Stimulated activated CD8-positive, alpha-beta memory T cell treated with anti-CD3 and anti-CD28 coated beads, Interleukin-4, amount 100 ng/mL, for 48 hours (primary cell): ENCODE data around the gene CD48.
"Not testable (repeated sequence)": the region's sequence is repeated elsewhere in the genome, so short reads cannot be mapped to it uniquely, and the experiment has no call there.

Source experiments
- DNase-seq: peaks from one replicate; pipeline ENCODE4 v3.0.0-alpha.2; 2020

CD48 gene

GRCh38 chr1:160741612-160742348 is 30.2 kb upstream of the CD48 start:
- DNase-seq, result no peak

- no peak for DNase-seq
Observed at GRCh38 chr1:160741092-160741501, 29.5 kb upstream of the CD48 start.

- no peak for DNase-seq
Observed at GRCh38 chr1:160740133-160740688, 28.6 kb upstream of the CD48 start.

- no peak for DNase-seq
Observed at GRCh38 chr1:160739098-160739511, 27.5 kb upstream of the CD48 start, which contains the start of gene SLAMF7. TSS of gene SLAMF7 (plus strand) at chr1:160739247. CDS start at chr1:160739302, 55 bp downstream.

GRCh38 chr1:160738271-160738670 is 26.6 kb upstream of the CD48 start:
- no peak for DNase-seq

GRCh38 chr1:160734301-160734700 is 22.7 kb upstream of the CD48 start:
- no peak for DNase-seq

- no peak for DNase-seq
Observed at GRCh38 chr1:160733898-160734297, 22.3 kb upstream of the CD48 start.

GRCh38 chr1:160731990-160732389 is 20.4 kb upstream of the CD48 start:
- no peak for DNase-seq

- not testable (repeated sequence) for DNase-seq
Observed at GRCh38 chr1:160731564-160731963, 19.9 kb upstream of the CD48 start.

- no peak for DNase-seq
Observed at GRCh38 chr1:160727316-160727640, 15.7 kb upstream of the CD48 start.

GRCh38 chr1:160726498-160727315 is 15.1 kb upstream of the CD48 start:
- peak; percentile 72 for DNase-seq

- DNase-seq, result no peak
Observed at GRCh38 chr1:160726114-160726497, 14.5 kb upstream of the CD48 start.

GRCh38 chr1:160724465-160725242 is 13.0 kb upstream of the CD48 start:
- no peak for DNase-seq

GRCh38 chr1:160723332-160723731 is 11.7 kb upstream of the CD48 start:
- DNase-seq, result no peak

- no peak for DNase-seq
Observed at GRCh38 chr1:160722726-160723125, 11.1 kb upstream of the CD48 start.

GRCh38 chr1:160721473-160721872 is 9.9 kb upstream of the CD48 start:
- DNase-seq, result no peak

GRCh38 chr1:160720356-160721085 is 8.9 kb upstream of the CD48 start:
- DNase-seq, result no peak

GRCh38 chr1:160718210-160718609 is 6.6 kb upstream of the CD48 start:
- DNase-seq, result no peak

- no peak for DNase-seq
Observed at GRCh38 chr1:160717306-160717705, 5.7 kb upstream of the CD48 start.

GRCh38 chr1:160716013-160716412 is 4.4 kb upstream of the CD48 start:
- no peak for DNase-seq

- DNase-seq, result not testable (repeated sequence)
Observed at GRCh38 chr1:160714034-160714648, 2.5 kb upstream of the CD48 start.

GRCh38 chr1:160713161-160713560 is 1.5 kb upstream of the CD48 start:
- no peak for DNase-seq
